ENCODE results near the gene NLRP11. TPM values are rescaled to one million over a fixed set of nuclear protein-coding genes. Genes with fewer than 3 reads are reported as not detected.

NLRP11 gene
- not detected for total RNA-seq

GRCh38 chr19:55831846-55832245 lies at the start of gene NLRP11:
TSS of gene NLRP11 (minus strand) at chr19:55831999. CDS start at chr19:55818174, 13,825 bp downstream.
- Histone ChIP-seq H3K4me3 (no peak within 1 kb of the TSS), H3K9me3 (no peaks in the 10 kb centered on the region), H3K27ac (no peak within 1 kb of the TSS), H3K27me3 (no peaks in the 10 kb centered on the region), H3K36me3 (no peaks in the 10 kb centered on the region), H3K4me1 (no peaks in the 10 kb centered on the region)
- TF ChIP-seq, protein P1, sequence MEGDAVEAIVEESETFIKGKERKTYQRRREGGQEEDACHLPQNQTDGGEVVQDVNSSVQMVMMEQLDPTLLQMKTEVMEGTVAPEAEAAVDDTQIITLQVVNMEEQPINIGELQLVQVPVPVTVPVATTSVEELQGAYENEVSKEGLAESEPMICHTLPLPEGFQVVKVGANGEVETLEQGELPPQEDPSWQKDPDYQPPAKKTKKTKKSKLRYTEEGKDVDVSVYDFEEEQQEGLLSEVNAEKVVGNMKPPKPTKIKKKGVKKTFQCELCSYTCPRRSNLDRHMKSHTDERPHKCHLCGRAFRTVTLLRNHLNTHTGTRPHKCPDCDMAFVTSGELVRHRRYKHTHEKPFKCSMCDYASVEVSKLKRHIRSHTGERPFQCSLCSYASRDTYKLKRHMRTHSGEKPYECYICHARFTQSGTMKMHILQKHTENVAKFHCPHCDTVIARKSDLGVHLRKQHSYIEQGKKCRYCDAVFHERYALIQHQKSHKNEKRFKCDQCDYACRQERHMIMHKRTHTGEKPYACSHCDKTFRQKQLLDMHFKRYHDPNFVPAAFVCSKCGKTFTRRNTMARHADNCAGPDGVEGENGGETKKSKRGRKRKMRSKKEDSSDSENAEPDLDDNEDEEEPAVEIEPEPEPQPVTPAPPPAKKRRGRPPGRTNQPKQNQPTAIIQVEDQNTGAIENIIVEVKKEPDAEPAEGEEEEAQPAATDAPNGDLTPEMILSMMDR (IDR thresholded peaks at IDR 0.05), result no peak
- no peak for DNase-seq (ENCODE audit: low spot score in 2 of 2)
- intact Hi-C loops (cut with DNase I), result no loop called here

DNA sequence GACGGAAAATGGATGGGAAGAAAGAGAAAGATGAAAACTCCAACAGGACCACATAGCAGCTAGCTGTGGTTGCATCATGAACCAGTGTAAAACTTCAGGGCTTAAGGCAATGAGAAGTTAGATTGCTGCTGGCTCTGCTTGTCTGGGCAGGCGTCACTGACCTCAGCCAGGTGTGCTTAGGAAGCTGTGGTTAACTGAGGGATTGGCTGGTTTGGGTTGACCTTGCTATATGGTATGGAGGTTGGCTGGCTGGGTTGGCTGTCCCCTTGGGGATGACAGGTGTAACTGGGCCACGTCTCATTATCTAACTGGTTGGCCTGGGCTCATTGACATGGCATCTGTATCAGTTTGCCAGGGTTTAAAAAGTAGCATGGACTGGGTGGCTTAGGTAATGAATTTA lies 45.4 kb upstream of the NLRP11 start:
- intact Hi-C loops (cut with DNase I), result no loop called here
- Histone ChIP-seq H3K27me3 (no peaks in the 10 kb centered on the region), H3K4me3 (no peak overlapping the region), H3K9me3 (no peaks in the 10 kb centered on the region), H3K36me3 (no peaks in the 10 kb centered on the region), H3K4me1 (no peaks in the 10 kb centered on the region), H3K27ac (no peak overlapping the region)
- TF ChIP-seq, protein P1 (IDR thresholded peaks at IDR 0.05), result no peak
- no peak for DNase-seq (ENCODE audit: low spot score in 2 of 2)

- Histone ChIP-seq H3K4me1 (no peaks in the 10 kb centered on the region), H3K36me3 (no peaks in the 10 kb centered on the region), H3K4me3 (no peak overlapping the region), H3K9me3 (no peaks in the 10 kb centered on the region), H3K27ac (no peak overlapping the region), H3K27me3 (no peaks in the 10 kb centered on the region)
- TF ChIP-seq, protein P1 (IDR thresholded peaks at IDR 0.05), result no peak
- intact Hi-C loops (cut with DNase I), result no loop called here
- no peak for DNase-seq (ENCODE audit: low spot score in 2 of 2)
Measured at GRCh38 chr19:55870736-55871135, 38.9 kb upstream of the NLRP11 start.

- H3K9me3 ChIP-seq, result no peaks in the 10 kb centered on the region
- DNase-seq (ENCODE audit: low spot score in 2 of 2), result no peak
- H3K4me1 ChIP-seq, result no peaks in the 10 kb centered on the region
- no peak overlapping the region for H3K27ac ChIP-seq
- no peaks in the 10 kb centered on the region for H3K36me3 ChIP-seq
- TF ChIP-seq, protein P1 (IDR thresholded peaks at IDR 0.05), result no peak
- H3K4me3 ChIP-seq, result no peak overlapping the region
- H3K27me3 ChIP-seq, result no peaks in the 10 kb centered on the region
- intact Hi-C loops (cut with DNase I), result no loop called here
Measured at GRCh38 chr19:55867101-55867500, 35.3 kb upstream of the NLRP11 start.

DNA sequence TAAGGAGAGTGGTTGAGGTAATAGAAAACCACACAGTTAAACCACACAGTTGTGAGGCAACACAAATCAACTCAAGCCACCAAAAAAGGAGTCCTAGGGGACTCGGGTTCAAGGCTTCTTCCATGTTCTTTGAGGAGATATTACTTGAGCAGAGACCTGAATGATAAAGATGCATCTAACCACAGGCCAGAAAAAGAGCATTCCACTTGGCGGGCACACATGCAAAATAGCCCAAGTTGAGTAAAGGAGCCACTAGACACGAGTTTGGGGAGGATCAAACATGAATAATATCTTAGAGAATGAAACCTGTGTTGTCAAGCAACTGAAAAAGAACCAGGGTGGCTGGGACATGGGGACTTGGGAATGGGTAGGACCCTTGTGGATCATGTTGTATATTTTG lies 34.7 kb upstream of the NLRP11 start:
- Histone ChIP-seq H3K36me3 (no peaks in the 10 kb centered on the region), H3K27me3 (no peaks in the 10 kb centered on the region), H3K4me3 (no peak overlapping the region), H3K4me1 (no peaks in the 10 kb centered on the region), H3K9me3 (no peaks in the 10 kb centered on the region), H3K27ac (no peak overlapping the region)
- DNase-seq (ENCODE audit: low spot score in 2 of 2), result no peak
- TF ChIP-seq, protein P1 (IDR thresholded peaks at IDR 0.05), result no peak
- intact Hi-C loops (cut with DNase I), result no loop called here

DNA sequence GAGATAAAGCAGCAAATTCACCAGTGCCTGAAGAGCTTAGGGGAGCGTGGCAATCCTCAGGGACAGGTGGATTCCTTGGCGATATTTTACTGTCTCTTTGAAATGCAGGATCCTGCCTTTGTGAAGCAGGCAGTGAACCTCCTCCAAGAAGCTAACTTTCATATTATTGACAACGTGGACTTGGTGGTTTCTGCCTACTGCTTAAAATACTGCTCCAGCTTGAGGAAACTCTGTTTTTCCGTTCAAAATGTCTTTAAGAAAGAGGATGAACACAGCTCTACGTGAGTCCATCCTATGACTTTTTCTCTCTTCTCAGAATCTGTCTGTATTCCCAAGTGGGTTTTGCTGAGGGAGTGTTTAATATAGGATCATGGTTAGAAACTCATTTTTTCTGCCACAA lies 27.2 kb upstream of the NLRP11 start:
- no peak overlapping the region for H3K4me3 ChIP-seq
- H3K27ac ChIP-seq, result no peak overlapping the region
- H3K4me1 ChIP-seq, result no peaks in the 10 kb centered on the region
- H3K36me3 ChIP-seq, result no peaks in the 10 kb centered on the region
- intact Hi-C loops (cut with DNase I), result no loop called here
- H3K9me3 ChIP-seq, result no peaks in the 10 kb centered on the region
- no peaks in the 10 kb centered on the region for H3K27me3 ChIP-seq
- DNase-seq (ENCODE audit: low spot score in 2 of 2), result no peak
- TF ChIP-seq, protein P1 (IDR thresholded peaks at IDR 0.05), result no peak
